Measurements from ENCODE around the gene TMEM109.

TMEM109 gene

GRCh38 chr11:60972182-60973030 lies 58.4 kb downstream of the TMEM109 start (continued):
- TF ChIP-seq ZSCAN4 (tag by site-specific recombination; IDR thresholded peaks at IDR 0.05) (no peak), ZNF473 (tag by site-specific recombination; IDR thresholded peaks at IDR 0.05) (no peak), ZBTB44 (tag by site-specific recombination; IDR thresholded peaks at IDR 0.05) (no peak)

Data from HEK293 (cell line).